Bone marrow (tissue), 2 donors: ENCODE results near the gene IDH3A.
"Not testable (repeated sequence)": the region's sequence is repeated elsewhere in the genome, so short reads cannot be mapped to it uniquely, and the experiment has no call there.

Source experiments
- DNase-seq, 2 donors: peaks; one replicate each; lab custom pipeline; 2025; lab: John Stamatoyannopoulos, UW

IDH3A gene

GRCh38 chr15:78129751-78130287 lies 19.3 kb upstream of the IDH3A start:
- no peak for DNase-seq

- DNase-seq, result peak in 1 of 2 donors; percentile 59
These were observed 18.5 kb upstream of the IDH3A start for GRCh38 chr15:78130466-78131294.

- peak; percentile 59 for DNase-seq
These were observed 17.7 kb upstream of the IDH3A start, which contains the start of gene CIB2 for GRCh38 chr15:78131295-78132061. Gene CIB2, minus strand, starts transcription at chr15:78131445. Its CDS starts 230 bp downstream, at chr15:78131215.

- no peak for DNase-seq
These were observed 15.4 kb upstream of the IDH3A start for GRCh38 chr15:78133801-78134200.

GRCh38 chr15:78139578-78139977 lies 9.6 kb upstream of the IDH3A start:
- no peak for DNase-seq

GRCh38 chr15:78140292-78140691 lies 8.9 kb upstream of the IDH3A start:
- no peak for DNase-seq

GRCh38 chr15:78142332-78142731 lies 6.8 kb upstream of the IDH3A start:
- DNase-seq, result no peak

- no peak for DNase-seq
These were observed 2.6 kb upstream of the IDH3A start for GRCh38 chr15:78146425-78147154.

- DNase-seq, result no peak
These were observed 1.6 kb upstream of the IDH3A start for GRCh38 chr15:78147566-78147965.

- DNase-seq, result no peak
These were observed 632 bp upstream of the IDH3A start for GRCh38 chr15:78148392-78149067.

GRCh38 chr15:78149805-78150751 lies 916 bp downstream of the IDH3A start:
- DNase-seq, result no peak

- DNase-seq, result not testable (repeated sequence)
These were observed 1.9 kb downstream of the IDH3A start for GRCh38 chr15:78151075-78151474.

GRCh38 chr15:78154955-78155354 lies 5.8 kb downstream of the IDH3A start:
- DNase-seq, result no peak

GRCh38 chr15:78155355-78155939 lies 6.3 kb downstream of the IDH3A start:
- no peak for DNase-seq

GRCh38 chr15:78156653-78157052 lies 7.5 kb downstream of the IDH3A start:
- no peak for DNase-seq

- no peak for DNase-seq
These were observed 8.0 kb downstream of the IDH3A start for GRCh38 chr15:78157203-78157602.

GRCh38 chr15:78159395-78159794 lies 10.2 kb downstream of the IDH3A start:
- DNase-seq, result no peak

- no peak for DNase-seq
These were observed 12.9 kb downstream of the IDH3A start for GRCh38 chr15:78162038-78162437.

GRCh38 chr15:78164010-78164409 lies 14.8 kb downstream of the IDH3A start:
- DNase-seq, result no peak
